ENCODE data around the gene ATG13.

Gene ATG13

DNA sequence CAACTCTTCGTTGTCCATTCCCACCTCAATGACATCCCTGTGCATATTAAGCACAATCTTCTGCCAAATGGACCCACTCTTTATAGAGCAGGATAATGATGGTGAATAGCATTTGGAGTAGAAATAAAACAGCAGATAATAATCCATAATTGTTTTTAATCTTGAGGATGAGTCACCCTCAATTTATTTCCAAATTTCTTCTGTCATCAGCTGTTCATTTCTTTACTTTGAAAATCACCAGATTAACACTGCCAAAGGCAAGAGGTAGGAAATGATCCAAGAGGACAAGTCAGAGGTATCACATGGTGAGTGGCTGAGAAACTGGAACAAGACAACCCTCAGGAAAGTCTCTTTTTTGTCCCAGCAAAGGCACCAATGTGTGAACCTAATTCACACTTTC is 16.2 kb upstream of the ATG13 start:
- Histone ChIP-seq H3K23ac (ENCODE audit: low read depth, low read length, poor library complexity) (no peak overlapping the region), H3K4ac (ENCODE audit: low read length) (no peak overlapping the region), H3K36me3 (replicated peaks in 1 of 2; ENCODE audit: control insufficient read depth in 2 of 2, insufficient read depth in 2 of 2, low read length in 2 of 2) (peaks cover 3 to 6% of the 10 kb centered on the region in 2 donors), H3K79me1 (ENCODE audit: low read depth, low read length) (no peaks in the 10 kb centered on the region), H3K4me2 (ENCODE audit: insufficient read depth, low read length, poor library complexity, severe bottlenecking) (no peak overlapping the region), H3K27me3 (ENCODE audit: control insufficient read depth in 3 of 3, insufficient read depth in 3 of 3, low read depth in 1 of 3, low read length in 3 of 3) (no peaks in the 10 kb centered on the region), H3K4me3 (ENCODE audit: low read length in 2 of 2) (no peak overlapping the region), H2AK5ac (ENCODE audit: low read depth, low read length) (no peak overlapping the region), H3K4me1 (ENCODE audit: control insufficient read depth in 2 of 2, insufficient read depth in 1 of 2, low read depth in 1 of 2, low read length in 2 of 2) (no peaks in the 10 kb centered on the region), H3K14ac (ENCODE audit: low read length) (no peak overlapping the region), H3K18ac (ENCODE audit: low read length) (no peak overlapping the region), H4K91ac (ENCODE audit: low read depth, low read length, poor library complexity) (no peak overlapping the region), H2BK5ac (ENCODE audit: low read length) (no peak overlapping the region), H2AFZ (ENCODE audit: low read length) (no peak overlapping the region), H2BK120ac (ENCODE audit: low read depth, low read length) (no peak overlapping the region), H3K9ac (ENCODE audit: low read depth, low read length, poor library complexity) (no peak overlapping the region), H2BK12ac (ENCODE audit: low read length) (no peak overlapping the region), H3K27ac (replicated peaks; ENCODE audit: low read length) (no peak overlapping the region), H3K9me3 (replicated peaks in 1 of 2; ENCODE audit: control insufficient read depth in 2 of 2, insufficient read depth in 1 of 2, low read depth in 1 of 2, low read length in 2 of 2) (no peaks in the 10 kb centered on the region), H2BK15ac (ENCODE audit: low read length) (no peak overlapping the region), H4K8ac (ENCODE audit: low read depth, low read length) (no peak overlapping the region)
- no CpG with 5 or more reads among the region's 1 CpG for WGBS, 2 donors (ENCODE audit: extremely low coverage in 2 of 2, insufficient read length in 2 of 2, insufficient replicate concordance in 1 of 2)
- DNase-seq (ENCODE audit: low spot score) = no peak

DNA sequence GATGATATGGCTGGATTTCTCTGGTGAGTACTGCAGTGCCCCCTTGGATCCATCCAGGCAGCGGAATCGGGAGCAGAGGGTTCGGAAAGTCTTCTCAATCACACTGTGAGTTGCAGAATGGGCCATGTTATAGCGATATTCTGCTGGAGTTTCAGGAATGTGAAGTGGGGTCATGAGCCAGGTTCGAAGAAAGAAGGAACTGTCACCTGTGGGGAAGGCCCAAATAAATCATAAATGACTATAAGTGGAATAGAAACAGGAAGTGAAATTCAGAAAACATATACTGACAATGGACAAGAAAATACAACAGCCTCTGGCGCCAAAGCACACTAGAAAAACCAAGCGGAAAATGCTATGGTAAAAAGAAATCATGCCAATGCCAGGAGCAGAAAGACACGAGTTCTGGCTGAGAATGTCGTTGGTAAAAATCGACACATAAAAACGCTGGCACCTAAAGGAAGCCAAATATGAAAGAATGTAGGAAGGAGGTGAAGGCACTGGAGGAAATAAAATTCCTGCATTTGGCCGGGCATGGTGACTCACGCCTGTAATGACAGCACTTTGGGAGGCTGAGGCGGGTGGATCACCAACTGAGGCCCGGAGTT is 13.5 kb upstream of the ATG13 start:
- no peak overlapping the region for H3K18ac ChIP-seq (ENCODE audit: low read length)
- H3K9me3 ChIP-seq (replicated peaks in 1 of 2; ENCODE audit: control insufficient read depth in 2 of 2, insufficient read depth in 1 of 2, low read depth in 1 of 2, low read length in 2 of 2) = no peaks in the 10 kb centered on the region
- H2BK120ac ChIP-seq (ENCODE audit: low read depth, low read length) = no peak overlapping the region
- H3K36me3 ChIP-seq (replicated peaks in 1 of 2; ENCODE audit: control insufficient read depth in 2 of 2, insufficient read depth in 2 of 2, low read length in 2 of 2) = peaks cover 3 to 6% of the 10 kb centered on the region in 2 donors
- no peak overlapping the region for H2BK12ac ChIP-seq (ENCODE audit: low read length)
- H3K79me1 ChIP-seq (ENCODE audit: low read depth, low read length) = no peaks in the 10 kb centered on the region
- H2AFZ ChIP-seq (ENCODE audit: low read length) = no peak overlapping the region
- DNase-seq (ENCODE audit: low spot score) = no peak
- no peaks in the 10 kb centered on the region for H3K27me3 ChIP-seq (ENCODE audit: control insufficient read depth in 3 of 3, insufficient read depth in 3 of 3, low read depth in 1 of 3, low read length in 3 of 3)
- no peak overlapping the region for H2BK5ac ChIP-seq (ENCODE audit: low read length)
- no peak overlapping the region for H3K9ac ChIP-seq (ENCODE audit: low read depth, low read length, poor library complexity)
- no peak overlapping the region for H4K91ac ChIP-seq (ENCODE audit: low read depth, low read length, poor library complexity)
- H3K4ac ChIP-seq (ENCODE audit: low read length) = no peak overlapping the region
- no peak overlapping the region for H3K14ac ChIP-seq (ENCODE audit: low read length)
- H3K23ac ChIP-seq (ENCODE audit: low read depth, low read length, poor library complexity) = no peak overlapping the region
- no peak overlapping the region for H2BK15ac ChIP-seq (ENCODE audit: low read length)
- peak overlapping the region; percentile 23 for H4K8ac ChIP-seq (ENCODE audit: low read depth, low read length)
- H3K27ac ChIP-seq (replicated peaks; ENCODE audit: low read length) = no peak overlapping the region
- H2AK5ac ChIP-seq (ENCODE audit: low read depth, low read length) = no peak overlapping the region
- no peak overlapping the region for H3K4me2 ChIP-seq (ENCODE audit: insufficient read depth, low read length, poor library complexity, severe bottlenecking)
- WGBS, 2 donors (ENCODE audit: extremely low coverage in 2 of 2, insufficient read length in 2 of 2, insufficient replicate concordance in 1 of 2) = no CpG with 5 or more reads among the region's 15 CpGs
- no peak overlapping the region for H3K4me3 ChIP-seq (ENCODE audit: low read length in 2 of 2)
- no peaks in the 10 kb centered on the region for H3K4me1 ChIP-seq (ENCODE audit: control insufficient read depth in 2 of 2, insufficient read depth in 1 of 2, low read depth in 1 of 2, low read length in 2 of 2)

DNA sequence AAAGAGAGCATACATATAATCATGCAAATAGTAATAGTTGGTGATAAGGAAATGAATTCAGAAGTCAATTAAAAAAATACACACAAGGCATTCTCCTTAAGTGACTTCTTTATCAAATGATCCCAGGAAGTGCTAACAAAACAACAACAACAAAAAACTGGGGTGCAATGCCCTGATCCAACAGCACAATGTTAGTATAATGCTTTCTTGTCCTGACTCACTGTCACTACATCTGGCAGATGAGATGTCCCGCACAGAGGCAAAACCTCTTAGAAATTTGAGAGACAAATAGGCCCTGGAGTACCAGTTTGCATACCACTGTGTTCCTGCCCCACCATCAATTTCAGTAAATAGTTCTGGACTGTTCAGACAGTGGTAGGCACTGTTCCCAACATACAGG is 12.6 kb upstream of the ATG13 start:
- Histone ChIP-seq H3K36me3 (replicated peaks in 1 of 2; ENCODE audit: control insufficient read depth in 2 of 2, insufficient read depth in 2 of 2, low read length in 2 of 2) (peaks cover 3 to 6% of the 10 kb centered on the region in 2 donors), H2BK12ac (ENCODE audit: low read length) (no peak overlapping the region), H3K27me3 (ENCODE audit: control insufficient read depth in 3 of 3, insufficient read depth in 3 of 3, low read depth in 1 of 3, low read length in 3 of 3) (no peaks in the 10 kb centered on the region), H3K18ac (ENCODE audit: low read length) (no peak overlapping the region), H2BK5ac (ENCODE audit: low read length) (no peak overlapping the region), H3K14ac (ENCODE audit: low read length) (no peak overlapping the region), H3K9ac (ENCODE audit: low read depth, low read length, poor library complexity) (no peak overlapping the region), H3K4ac (ENCODE audit: low read length) (no peak overlapping the region), H3K23ac (ENCODE audit: low read depth, low read length, poor library complexity) (no peak overlapping the region), H4K91ac (ENCODE audit: low read depth, low read length, poor library complexity) (no peak overlapping the region), H3K4me2 (ENCODE audit: insufficient read depth, low read length, poor library complexity, severe bottlenecking) (no peak overlapping the region), H2BK120ac (ENCODE audit: low read depth, low read length) (no peak overlapping the region), H2AK5ac (ENCODE audit: low read depth, low read length) (no peak overlapping the region), H3K9me3 (replicated peaks in 1 of 2; ENCODE audit: control insufficient read depth in 2 of 2, insufficient read depth in 1 of 2, low read depth in 1 of 2, low read length in 2 of 2) (no peaks in the 10 kb centered on the region), H3K79me1 (ENCODE audit: low read depth, low read length) (peaks cover 2% of the 10 kb centered on the region), H2AFZ (ENCODE audit: low read length) (no peak overlapping the region), H3K4me1 (ENCODE audit: control insufficient read depth in 2 of 2, insufficient read depth in 1 of 2, low read depth in 1 of 2, low read length in 2 of 2) (no peaks in the 10 kb centered on the region), H4K8ac (ENCODE audit: low read depth, low read length) (no peak overlapping the region), H3K27ac (replicated peaks; ENCODE audit: low read length) (no peak overlapping the region), H2BK15ac (ENCODE audit: low read length) (no peak overlapping the region), H3K4me3 (ENCODE audit: low read length in 2 of 2) (no peak overlapping the region)
- DNase-seq (ENCODE audit: low spot score) = no peak
- no CpG with 5 or more reads among the region's 1 CpG for WGBS, 2 donors (ENCODE audit: extremely low coverage in 2 of 2, insufficient read length in 2 of 2, insufficient replicate concordance in 1 of 2)

DNA sequence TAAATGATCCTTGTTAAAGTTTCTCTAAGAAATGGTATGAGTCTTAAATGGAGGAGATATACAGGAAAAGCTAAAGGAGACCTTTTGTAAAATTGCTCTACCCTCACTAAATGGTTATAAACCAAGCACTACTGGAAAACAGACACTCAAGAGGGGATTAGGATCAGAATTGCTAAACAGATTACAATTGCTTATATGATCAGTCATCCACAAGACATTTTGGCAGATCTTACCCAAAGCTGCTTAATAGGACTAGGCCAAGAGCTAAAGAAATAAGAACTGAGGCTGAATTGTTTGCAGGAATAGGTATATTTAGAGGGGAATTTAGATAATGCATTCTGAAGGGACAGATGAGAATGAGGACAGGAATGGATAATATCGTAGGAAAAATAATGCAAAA is 9.8 kb upstream of the ATG13 start:
- H3K4me3 ChIP-seq (ENCODE audit: low read length in 2 of 2) = no peak overlapping the region
- H3K79me1 ChIP-seq (ENCODE audit: low read depth, low read length) = peaks cover 2% of the 10 kb centered on the region
- H2BK5ac ChIP-seq (ENCODE audit: low read length) = no peak overlapping the region
- peaks cover 3 to 6% of the 10 kb centered on the region in 2 donors for H3K36me3 ChIP-seq (replicated peaks in 1 of 2; ENCODE audit: control insufficient read depth in 2 of 2, insufficient read depth in 2 of 2, low read length in 2 of 2)
- no peak overlapping the region for H4K8ac ChIP-seq (ENCODE audit: low read depth, low read length)
- H2AFZ ChIP-seq (ENCODE audit: low read length) = no peak overlapping the region
- no peaks in the 10 kb centered on the region for H3K4me1 ChIP-seq (ENCODE audit: control insufficient read depth in 2 of 2, insufficient read depth in 1 of 2, low read depth in 1 of 2, low read length in 2 of 2)
- H2BK120ac ChIP-seq (ENCODE audit: low read depth, low read length) = no peak overlapping the region
- H2BK12ac ChIP-seq (ENCODE audit: low read length) = no peak overlapping the region
- 100% methylated on average over 1 of the region's 1 CpG; no CpG with 5 or more reads in 1 of the 2 donors for WGBS, 2 donors (ENCODE audit: extremely low coverage in 2 of 2, insufficient read length in 2 of 2, insufficient replicate concordance in 1 of 2)
- H2AK5ac ChIP-seq (ENCODE audit: low read depth, low read length) = no peak overlapping the region
- no peak overlapping the region for H3K4ac ChIP-seq (ENCODE audit: low read length)
- no peak overlapping the region for H4K91ac ChIP-seq (ENCODE audit: low read depth, low read length, poor library complexity)
- H3K27ac ChIP-seq (replicated peaks; ENCODE audit: low read length) = no peak overlapping the region
- H3K23ac ChIP-seq (ENCODE audit: low read depth, low read length, poor library complexity) = no peak overlapping the region
- H3K18ac ChIP-seq (ENCODE audit: low read length) = no peak overlapping the region
- H3K14ac ChIP-seq (ENCODE audit: low read length) = no peak overlapping the region
- no peaks in the 10 kb centered on the region for H3K9me3 ChIP-seq (replicated peaks in 1 of 2; ENCODE audit: control insufficient read depth in 2 of 2, insufficient read depth in 1 of 2, low read depth in 1 of 2, low read length in 2 of 2)
- H3K9ac ChIP-seq (ENCODE audit: low read depth, low read length, poor library complexity) = no peak overlapping the region
- no peak overlapping the region for H3K4me2 ChIP-seq (ENCODE audit: insufficient read depth, low read length, poor library complexity, severe bottlenecking)
- DNase-seq (ENCODE audit: low spot score) = no peak
- H3K27me3 ChIP-seq (ENCODE audit: control insufficient read depth in 3 of 3, insufficient read depth in 3 of 3, low read depth in 1 of 3, low read length in 3 of 3) = no peaks in the 10 kb centered on the region
- no peak overlapping the region for H2BK15ac ChIP-seq (ENCODE audit: low read length)
